ENCODE results near the gene GNAQ.

DNA sequence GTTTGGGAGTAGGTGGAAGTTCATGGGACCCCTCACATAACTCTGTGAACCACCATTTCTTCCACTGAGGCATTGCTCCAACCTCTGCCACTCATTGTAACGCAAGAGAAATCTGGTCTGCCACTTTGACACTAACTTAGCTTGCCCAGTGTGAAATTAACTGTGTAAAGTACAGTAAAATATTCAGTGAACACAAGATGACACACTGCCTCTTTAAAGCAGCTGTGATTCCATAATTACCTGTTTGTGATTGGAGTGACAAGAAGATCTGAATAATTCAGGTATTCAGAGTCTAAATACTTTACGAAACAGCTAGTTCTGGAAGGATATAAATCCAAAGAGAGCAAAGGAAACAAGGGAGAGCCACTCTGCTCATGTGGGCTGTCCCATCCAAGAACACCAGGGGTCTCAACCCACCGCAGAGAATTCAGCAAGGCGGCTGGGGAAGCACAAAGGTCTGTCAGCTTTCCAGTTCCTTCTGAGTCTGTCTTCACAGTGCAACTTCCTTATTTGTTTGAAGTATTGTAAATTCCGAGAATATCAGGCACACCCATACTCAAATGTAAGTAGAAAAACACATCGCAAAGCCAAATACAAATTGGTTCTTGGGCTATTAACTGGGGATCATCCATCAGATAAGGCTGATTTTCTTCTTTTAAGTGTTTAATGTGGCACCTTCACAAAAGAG, 86.9 kb downstream of the GNAQ start:
- TF ChIP-seq POLR2AphosphoS5 (IDR thresholded peaks at IDR 0.05; ENCODE audit: low read depth, low read length) (no peak), TAF1 (IDR thresholded peaks at IDR 0.05; ENCODE audit: borderline replicate concordance, insufficient read depth, low read length) (no peak), SIN3A (IDR thresholded peaks at IDR 0.05; ENCODE audit: borderline replicate concordance, insufficient read depth, low read length) (no peak), FOXP2 (optimal IDR thresholded peaks at IDR 0.05; ENCODE audit: borderline replicate concordance, extremely low read depth, extremely low read length, insufficient read depth) (no peak)
- TF ChIP-seq, protein P1, sequence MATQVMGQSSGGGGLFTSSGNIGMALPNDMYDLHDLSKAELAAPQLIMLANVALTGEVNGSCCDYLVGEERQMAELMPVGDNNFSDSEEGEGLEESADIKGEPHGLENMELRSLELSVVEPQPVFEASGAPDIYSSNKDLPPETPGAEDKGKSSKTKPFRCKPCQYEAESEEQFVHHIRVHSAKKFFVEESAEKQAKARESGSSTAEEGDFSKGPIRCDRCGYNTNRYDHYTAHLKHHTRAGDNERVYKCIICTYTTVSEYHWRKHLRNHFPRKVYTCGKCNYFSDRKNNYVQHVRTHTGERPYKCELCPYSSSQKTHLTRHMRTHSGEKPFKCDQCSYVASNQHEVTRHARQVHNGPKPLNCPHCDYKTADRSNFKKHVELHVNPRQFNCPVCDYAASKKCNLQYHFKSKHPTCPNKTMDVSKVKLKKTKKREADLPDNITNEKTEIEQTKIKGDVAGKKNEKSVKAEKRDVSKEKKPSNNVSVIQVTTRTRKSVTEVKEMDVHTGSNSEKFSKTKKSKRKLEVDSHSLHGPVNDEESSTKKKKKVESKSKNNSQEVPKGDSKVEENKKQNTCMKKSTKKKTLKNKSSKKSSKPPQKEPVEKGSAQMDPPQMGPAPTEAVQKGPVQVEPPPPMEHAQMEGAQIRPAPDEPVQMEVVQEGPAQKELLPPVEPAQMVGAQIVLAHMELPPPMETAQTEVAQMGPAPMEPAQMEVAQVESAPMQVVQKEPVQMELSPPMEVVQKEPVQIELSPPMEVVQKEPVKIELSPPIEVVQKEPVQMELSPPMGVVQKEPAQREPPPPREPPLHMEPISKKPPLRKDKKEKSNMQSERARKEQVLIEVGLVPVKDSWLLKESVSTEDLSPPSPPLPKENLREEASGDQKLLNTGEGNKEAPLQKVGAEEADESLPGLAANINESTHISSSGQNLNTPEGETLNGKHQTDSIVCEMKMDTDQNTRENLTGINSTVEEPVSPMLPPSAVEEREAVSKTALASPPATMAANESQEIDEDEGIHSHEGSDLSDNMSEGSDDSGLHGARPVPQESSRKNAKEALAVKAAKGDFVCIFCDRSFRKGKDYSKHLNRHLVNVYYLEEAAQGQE (IDR thresholded peaks at IDR 0.05; ENCODE audit: insufficient read depth in 1 of 2, low read depth in 2 of 2, low read length in 2 of 2), result no peak

All from PFSK-1 (cell line).